ENCODE data around the gene STARD8.
"Not testable (repeated sequence)": the region's sequence is repeated elsewhere in the genome, so short reads cannot be mapped to it uniquely, and the experiment has no call there.

STARD8 gene

GRCh38 chrX:68719181-68719903 is 71.9 kb downstream of the STARD8 start:
- DNase-seq: no peak

- DNase-seq: no peak
Measured at GRCh38 chrX:68719904-68720614, 72.6 kb downstream of the STARD8 start.

- no peak for DNase-seq
Measured at GRCh38 chrX:68720851-68721250, 73.4 kb downstream of the STARD8 start.

- DNase-seq: no peak
Measured at GRCh38 chrX:68721546-68721945, 74.1 kb downstream of the STARD8 start.

- DNase-seq: no peak
Measured at GRCh38 chrX:68721991-68722860, 74.8 kb downstream of the STARD8 start.

- no peak for DNase-seq
Measured at GRCh38 chrX:68723491-68724155, 76.2 kb downstream of the STARD8 start.

GRCh38 chrX:68724531-68725020 is 77.1 kb downstream of the STARD8 start:
- no peak for DNase-seq

GRCh38 chrX:68725756-68726365 is 78.4 kb downstream of the STARD8 start:
- no peak for DNase-seq

- DNase-seq: no peak
Measured at GRCh38 chrX:68726366-68726765, 78.9 kb downstream of the STARD8 start.

- DNase-seq: no peak
Measured at GRCh38 chrX:68727696-68728095, 80.2 kb downstream of the STARD8 start.

GRCh38 chrX:68728186-68728585 is 80.7 kb downstream of the STARD8 start:
- no peak for DNase-seq

GRCh38 chrX:68731254-68731653 is 83.8 kb downstream of the STARD8 start:
- DNase-seq: no peak

GRCh38 chrX:68732906-68733493 is 85.5 kb downstream of the STARD8 start:
- DNase-seq: no peak

GRCh38 chrX:68735266-68735665 is 87.8 kb downstream of the STARD8 start:
- no peak for DNase-seq

GRCh38 chrX:68741864-68742263 is 94.4 kb downstream of the STARD8 start:
- DNase-seq: not testable (repeated sequence)

- no peak for DNase-seq
Measured at GRCh38 chrX:68743754-68744153, 96.3 kb downstream of the STARD8 start.

GRCh38 chrX:68746988-68747387 is 99.5 kb downstream of the STARD8 start:
- DNase-seq: no peak

- DNase-seq: no peak
Measured at GRCh38 chrX:68748030-68748429, 100.6 kb downstream of the STARD8 start.

- DNase-seq: no peak
Measured at GRCh38 chrX:68749426-68749825, 102.0 kb downstream of the STARD8 start.

- DNase-seq: no peak
Measured at GRCh38 chrX:68750316-68750715, 102.8 kb downstream of the STARD8 start.

GRCh38 chrX:68751372-68751771 is 103.9 kb downstream of the STARD8 start:
- no peak for DNase-seq

GRCh38 chrX:68753218-68753617 is 105.8 kb downstream of the STARD8 start:
- no peak for DNase-seq

All from amniotic stem cell (primary cell).